ENCODE measurements around the gene RPAIN. TPM values are rescaled to one million over a fixed set of nuclear protein-coding genes. Genes with fewer than 3 reads are reported as not detected.
"Not testable (repeated sequence)": the region's sequence is repeated elsewhere in the genome, so short reads cannot be mapped to it uniquely, and the experiment has no call there.

RPAIN gene
- total RNA-seq, 1 donor: 41.9 TPM

- no peak for DNase-seq (ENCODE audit: low read depth)
- no peak overlapping the region for H3K4me3 ChIP-seq (ENCODE audit: low read depth, low read length)
- TF ChIP-seq CTCF (IDR thresholded peaks at IDR 0.05; ENCODE audit: insufficient read depth, low read length): no peak
These were observed 5.8 kb downstream of the RPAIN start for GRCh38 chr17:5425826-5426225.

GRCh38 chr17:5429191-5429887 is 9.4 kb downstream of the RPAIN start:
- H3K4me3 ChIP-seq (ENCODE audit: low read depth, low read length): no peak overlapping the region
- no peak for DNase-seq (ENCODE audit: low read depth)

GRCh38 chr17:5430413-5430999 is 10.5 kb downstream of the RPAIN start:
- H3K4me3 ChIP-seq (ENCODE audit: low read depth, low read length): no peak overlapping the region
- DNase-seq (ENCODE audit: low read depth): no peak
- TF ChIP-seq CTCF (IDR thresholded peaks at IDR 0.05; ENCODE audit: insufficient read depth, low read length): no peak

More at GRCh38 chr17:5429191-5429887, 9.4 kb downstream of the RPAIN start:
- no peak for TF ChIP-seq CTCF (IDR thresholded peaks at IDR 0.05; ENCODE audit: insufficient read depth, low read length)

GRCh38 chr17:5431234-5431633 is 11.3 kb downstream of the RPAIN start:
- H3K4me3 ChIP-seq (ENCODE audit: low read depth, low read length); DNase-seq (ENCODE audit: low read depth): not testable (repeated sequence)

- TF ChIP-seq CTCF (IDR thresholded peaks at IDR 0.05; ENCODE audit: insufficient read depth, low read length): no peak
- no peak overlapping the region for H3K4me3 ChIP-seq (ENCODE audit: low read depth, low read length)
- no peak for DNase-seq (ENCODE audit: low read depth)
These were observed 12.1 kb downstream of the RPAIN start for GRCh38 chr17:5431949-5432556.

GRCh38 chr17:5434984-5435383 is 15.0 kb downstream of the RPAIN start:
- no peak for DNase-seq (ENCODE audit: low read depth)
- no peak overlapping the region for H3K4me3 ChIP-seq (ENCODE audit: low read depth, low read length)

GRCh38 chr17:5435781-5436315 is 15.9 kb downstream of the RPAIN start:
- not testable (repeated sequence) for H3K4me3 ChIP-seq (ENCODE audit: low read depth, low read length); DNase-seq (ENCODE audit: low read depth)

More at GRCh38 chr17:5434984-5435383, 15.0 kb downstream of the RPAIN start:
- TF ChIP-seq CTCF (IDR thresholded peaks at IDR 0.05; ENCODE audit: insufficient read depth, low read length): no peak
